ENCODE data around the gene GEMIN8.

DNA sequence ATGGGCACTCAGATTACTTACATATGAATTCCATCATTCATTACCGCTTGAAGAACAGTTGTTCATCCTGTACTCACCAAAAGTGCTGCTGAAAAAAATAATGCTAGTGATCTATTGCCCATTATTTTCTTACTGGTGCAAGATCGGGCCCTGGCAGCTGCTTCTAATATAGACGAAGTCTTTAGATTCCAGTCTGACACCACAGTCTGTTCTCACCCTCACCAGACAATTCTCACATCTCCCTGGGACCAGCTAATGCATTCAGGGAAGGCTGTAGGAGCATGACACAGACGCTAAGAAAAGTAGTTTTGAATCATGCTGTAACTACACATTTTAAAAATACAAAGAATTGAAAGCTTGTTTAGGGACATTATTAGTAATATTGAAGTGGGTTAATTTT lies 13.8 kb downstream of the GEMIN8 start:
- TF ChIP-seq ZNF302 (CRISPR knock-in tag; IDR thresholded peaks at IDR 0.05) (no peak), RFX5 (IDR thresholded peaks at IDR 0.05) (no peak), FOSL2 (IDR thresholded peaks at IDR 0.05) (no peak), FOSL2 (CRISPR knock-in tag; IDR thresholded peaks at IDR 0.05) (no peak), MYC (IDR thresholded peaks at IDR 0.05; ENCODE audit: borderline replicate concordance, low read length) (no peak), EP300 (IDR thresholded peaks at IDR 0.05) (no peak), KDM1A (IDR thresholded peaks at IDR 0.05; ENCODE audit: low read depth) (no peak), CHD4 (IDR thresholded peaks at IDR 0.05; ENCODE audit: borderline replicate concordance) (no peak), CHD2 (IDR thresholded peaks at IDR 0.05; ENCODE audit: low read length, partially characterized antibody) (no peak)
- TF ChIP-seq, protein P1, sequence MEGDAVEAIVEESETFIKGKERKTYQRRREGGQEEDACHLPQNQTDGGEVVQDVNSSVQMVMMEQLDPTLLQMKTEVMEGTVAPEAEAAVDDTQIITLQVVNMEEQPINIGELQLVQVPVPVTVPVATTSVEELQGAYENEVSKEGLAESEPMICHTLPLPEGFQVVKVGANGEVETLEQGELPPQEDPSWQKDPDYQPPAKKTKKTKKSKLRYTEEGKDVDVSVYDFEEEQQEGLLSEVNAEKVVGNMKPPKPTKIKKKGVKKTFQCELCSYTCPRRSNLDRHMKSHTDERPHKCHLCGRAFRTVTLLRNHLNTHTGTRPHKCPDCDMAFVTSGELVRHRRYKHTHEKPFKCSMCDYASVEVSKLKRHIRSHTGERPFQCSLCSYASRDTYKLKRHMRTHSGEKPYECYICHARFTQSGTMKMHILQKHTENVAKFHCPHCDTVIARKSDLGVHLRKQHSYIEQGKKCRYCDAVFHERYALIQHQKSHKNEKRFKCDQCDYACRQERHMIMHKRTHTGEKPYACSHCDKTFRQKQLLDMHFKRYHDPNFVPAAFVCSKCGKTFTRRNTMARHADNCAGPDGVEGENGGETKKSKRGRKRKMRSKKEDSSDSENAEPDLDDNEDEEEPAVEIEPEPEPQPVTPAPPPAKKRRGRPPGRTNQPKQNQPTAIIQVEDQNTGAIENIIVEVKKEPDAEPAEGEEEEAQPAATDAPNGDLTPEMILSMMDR (IDR thresholded peaks at IDR 0.05): no peak
